H9 (cell line): ENCODE measurements around the gene TRIM36. TPM values are rescaled to one million over a fixed set of nuclear protein-coding genes. Genes with fewer than 3 reads are reported as not detected.

Experiments
- DNase-seq: peaks from one replicate; pipeline ENCODE4 v3.0.0-alpha.2; 2017
- H2AFZ ChIP-seq: one replicate; pipeline ENCODE4 v1.6.1; 2013; ENCODE audit warnings: mild to moderate bottlenecking, low read length, control low read depth, moderate library complexity
- H2AK5ac ChIP-seq: 2 replicates; pipeline ENCODE4 v1.6.1; 2013; ENCODE audit warnings: low read length, control low read depth, mixed read lengths; ENCODE audit not compliant: insufficient read length
- H2BK120ac ChIP-seq: one replicate; pipeline ENCODE4 v1.6.1; 2013; ENCODE audit warnings: low read depth, mild to moderate bottlenecking, low read length, control low read depth, inconsistent platforms; ENCODE audit not compliant: poor library complexity, severe bottlenecking
- H2BK12ac ChIP-seq: 2 replicates; pipeline ENCODE4 v1.6.1; 2013; ENCODE audit warnings: low read length, control low read depth, mixed read lengths, low read depth; ENCODE audit not compliant: insufficient read length
- H2BK15ac ChIP-seq: 2 replicates; pipeline ENCODE4 v1.6.1; 2013; ENCODE audit warnings: low read depth, low read length, control low read depth
- H2BK20ac ChIP-seq: one replicate; pipeline ENCODE4 v1.6.1; 2013; ENCODE audit warnings: low read depth, mild to moderate bottlenecking, low read length, control low read depth, inconsistent platforms; ENCODE audit not compliant: poor library complexity, severe bottlenecking
- H2BK5ac ChIP-seq: 2 replicates; pipeline ENCODE4 v1.6.1; 2013; ENCODE audit warnings: low read length, control low read depth, mixed read lengths; ENCODE audit not compliant: insufficient read length
- H3K14ac ChIP-seq: 2 replicates; pipeline ENCODE4 v1.6.1; 2013; ENCODE audit warnings: low read length, control low read depth; ENCODE audit not compliant: insufficient read depth
- H3K18ac ChIP-seq: 2 replicates; pipeline ENCODE4 v1.6.1; 2013; ENCODE audit warnings: low read depth, mild to moderate bottlenecking, mixed read lengths, low read length, control low read depth; ENCODE audit not compliant: insufficient read length
- H3K23ac ChIP-seq: 2 replicates; pipeline ENCODE4 v1.6.1; 2013; ENCODE audit warnings: low read length, control low read depth, mixed read lengths, low read depth; ENCODE audit not compliant: insufficient read length
- H3K23me2 ChIP-seq: 2 replicates; pipeline ENCODE4 v1.6.1; 2013; ENCODE audit warnings: low read depth, mild to moderate bottlenecking, mixed read lengths, low read length, control low read depth; ENCODE audit not compliant: insufficient read length, poor library complexity, severe bottlenecking
- H3K27ac ChIP-seq: 2 replicates; pipeline ENCODE4 v1.5.1; 2013; ENCODE audit warnings: low read length, control low read depth, mixed read lengths, low read depth; ENCODE audit not compliant: insufficient read length
- H3K27me3 ChIP-seq: 2 replicates; pipeline ENCODE4 v1.6.1; 2013; ENCODE audit warnings: low read length, control low read depth, inconsistent platforms; ENCODE audit not compliant: insufficient read depth
- H3K4ac ChIP-seq: 2 replicates; pipeline ENCODE4 v1.6.1; 2013; ENCODE audit warnings: low read depth, mild to moderate bottlenecking, control low read depth, inconsistent platforms, low read length, moderate library complexity
- H3K4me1 ChIP-seq: 2 replicates; pipeline ENCODE4 v1.6.1; 2013; ENCODE audit warnings: low read length, control low read depth, inconsistent platforms; ENCODE audit not compliant: insufficient read depth
- H3K4me2 ChIP-seq: 2 replicates; pipeline ENCODE4 v1.6.1; 2013; ENCODE audit warnings: low read length, control low read depth, mixed read lengths; ENCODE audit not compliant: insufficient read length, insufficient read depth
- H3K56ac ChIP-seq: 2 replicates; pipeline ENCODE4 v1.6.1; 2013; ENCODE audit warnings: low read depth, mild to moderate bottlenecking, mixed read lengths, low read length, control low read depth; ENCODE audit not compliant: insufficient read length
- H3K79me1 ChIP-seq: 2 replicates; pipeline ENCODE4 v1.6.1; 2013; ENCODE audit warnings: low read depth, mild to moderate bottlenecking, moderate library complexity, low read length, control low read depth, inconsistent platforms; ENCODE audit not compliant: insufficient read depth, poor library complexity, severe bottlenecking
- H3K79me2 ChIP-seq: 2 replicates; pipeline ENCODE4 v1.6.1; 2013; ENCODE audit warnings: low read length, control low read depth, inconsistent platforms; ENCODE audit not compliant: insufficient read depth
- H3K9ac ChIP-seq: 2 replicates; pipeline ENCODE4 v1.6.1; 2013; ENCODE audit warnings: low read length, control low read depth, mixed read lengths; ENCODE audit not compliant: insufficient read length; ENCODE audit errors: extremely low read depth
- H3K9me3 ChIP-seq: one replicate; pipeline ENCODE4 v1.6.1; 2013; ENCODE audit warnings: low read depth, low read length, inconsistent platforms; ENCODE audit not compliant: control insufficient read depth
- H3T11ph ChIP-seq: one replicate; pipeline ENCODE4 v1.6.1; 2013; ENCODE audit warnings: mild to moderate bottlenecking, low read length, control low read depth, inconsistent platforms
- H4K20me1 ChIP-seq: one replicate; pipeline ENCODE4 v1.6.1; 2013; ENCODE audit not compliant: control insufficient read depth, insufficient read length, insufficient read depth
- H4K5ac ChIP-seq: 2 replicates; pipeline ENCODE4 v1.6.1; 2013; ENCODE audit warnings: low read depth, mild to moderate bottlenecking, mixed read lengths, low read length, control low read depth; ENCODE audit not compliant: insufficient read length
- H4K8ac ChIP-seq: replicated peaks from 2 replicates; pipeline ENCODE4 v1.6.1; 2013; ENCODE audit warnings: low read length, control low read depth, mixed read lengths, low read depth; ENCODE audit not compliant: insufficient read length
- H4K91ac ChIP-seq: 2 replicates; pipeline ENCODE4 v1.6.1; 2013; ENCODE audit warnings: low read depth, mild to moderate bottlenecking, moderate library complexity, mixed read lengths, low read length, control low read depth; ENCODE audit not compliant: insufficient read length
- H3K27ac Mint-ChIP-seq, 3 experiments: 2 replicates in 2 of 3; 3 replicates in 1 of 3; pipeline ENCODE4 v1.8.0; 2020 to 2021; ENCODE audit warnings: mixed read lengths in 3 of 3, mild to moderate bottlenecking in 1 of 3, moderate library complexity in 1 of 3
- H3K27me3 Mint-ChIP-seq: 2 replicates; pipeline ENCODE4 v1.8.0; 2021; ENCODE audit warnings: low read depth, mild to moderate bottlenecking, moderate library complexity, mixed read lengths
- H3K36me3 Mint-ChIP-seq, 3 experiments: 2 replicates in 2 of 3; 3 replicates in 1 of 3; pipeline ENCODE4 v1.8.0; 2020 to 2021; ENCODE audit warnings: low read depth in 3 of 3, mixed read lengths in 3 of 3; ENCODE audit not compliant: insufficient read depth in 1 of 3
- H3K4me1 Mint-ChIP-seq, 2 experiments: 2 replicates each; pipeline ENCODE4 v1.8.0; 2020; ENCODE audit warnings: mixed read lengths in 2 of 2
- H3K4me3 Mint-ChIP-seq, 2 experiments: 2 replicates in 1 of 2; 3 replicates in 1 of 2; pipeline ENCODE4 v1.8.0; 2020 to 2021; ENCODE audit warnings: mild to moderate bottlenecking in 2 of 2, mixed read lengths in 2 of 2, moderate library complexity in 1 of 2
- H3K9me3 Mint-ChIP-seq, 2 experiments: 2 replicates in 1 of 2; 3 replicates in 1 of 2; pipeline ENCODE4 v1.8.0; 2020; ENCODE audit warnings: mild to moderate bottlenecking in 2 of 2, mixed read lengths in 2 of 2, moderate library complexity in 1 of 2
- CTCF ChIP-seq: fragments of 200-600 bp; sonication (generic); conservative IDR thresholded peaks from 3 replicates; pipeline ENCODE4 v1.8.0; 2021; ENCODE audit warnings: antibody characterized with exemption, mild to moderate bottlenecking
- WGBS: extraction: QIAGEN DNeasy Blood & Tissue Kit; methylation state at CpG from one replicate; pipeline ENCODE4 v1.1.7; 2013; ENCODE audit warnings: missing lambda C conversion rate, low lambda C conversion rate, mixed read lengths; ENCODE audit not compliant: insufficient read length; ENCODE audit errors: extremely low coverage; 5-methylcytosine and 5-hydroxymethylcytosine counted together
- total RNA-seq: library from RNA; stranded (reverse); gene quantifications from 2 replicates; pipeline ENCODE4 v1.2.1, GENCODE V29; 2021

The TRIM36 gene
- total RNA-seq, 1 experiment from 2014 or later = 14.6 TPM

GRCh38 chr5:115170929-115171510, 1.3 kb upstream of the TRIM36 start:
- no peak overlapping the region for H3K56ac ChIP-seq
- WGBS = no CpG with 5 or more reads among the region's 16 CpGs
- H3K27me3 ChIP-seq = peaks cover 3% of the 10 kb centered on the region; the same call in 1 of the 2 replicates

More at GRCh38 chr5:115170929-115171510, 1.3 kb upstream of the TRIM36 start:
- peaks cover 8% of the 10 kb centered on the region for H3K23me2 ChIP-seq
- H4K8ac ChIP-seq = no peak overlapping the region
- H2BK12ac ChIP-seq = no peak overlapping the region
- no peak overlapping the region for H3K14ac ChIP-seq
- no peaks in the 10 kb centered on the region for H3K79me2 ChIP-seq
- no peaks in the 10 kb centered on the region for H4K20me1 ChIP-seq
- H3K9ac ChIP-seq = no peak overlapping the region
- Mint-ChIP-seq H3K27me3 (peaks cover 59% of the 10 kb centered on the region), H3K27ac (no peak overlapping the region), H3K4me1 (peaks cover 13 to 14% of the 10 kb centered on the region in 2 experiments), H3K36me3 (peaks cover 22 to 28% (median 26%) of the 10 kb centered on the region in 3 experiments), H3K4me3 (peak overlapping the region; percentile 85 to 92), H3K9me3 (peaks cover 26 to 27% of the 10 kb centered on the region in 2 experiments)
- no peak overlapping the region for H3K23ac ChIP-seq
- H3K4me1 ChIP-seq = no peaks in the 10 kb centered on the region
- no peaks in the 10 kb centered on the region for H3K79me1 ChIP-seq
- no peak overlapping the region for H2BK20ac ChIP-seq
- no peak overlapping the region for H2BK120ac ChIP-seq
- no peak overlapping the region for H3K27ac ChIP-seq
- no peak overlapping the region for H2AK5ac ChIP-seq
- peak overlapping the region; percentile 92 for H3K4me2 ChIP-seq
- H2AFZ ChIP-seq = peak overlapping the region; percentile 42
- H3K18ac ChIP-seq = no peak overlapping the region
- H3K4ac ChIP-seq = no peak overlapping the region
- no peak overlapping the region for H2BK15ac ChIP-seq
- H4K91ac ChIP-seq = no peak overlapping the region
- no peak for TF ChIP-seq CTCF
- no peak overlapping the region for H2BK5ac ChIP-seq
- H3T11ph ChIP-seq = no peak overlapping the region
- H3K9me3 ChIP-seq = peaks cover 11% of the 10 kb centered on the region
- no peak for DNase-seq
- H4K5ac ChIP-seq = no peak overlapping the region
